Suprapubic skin (tissue), 3 donors: ENCODE results near the gene ZMAT5.

ENCODE experiments used
- CTCF ChIP-seq, 2 donors: fragments of 200-600 bp in 1 of 2; fragments of 450-650 bp in 1 of 2; sonication (generic) in 1 of 2; IDR thresholded peaks; one replicate each; pipeline ENCODE4 v1.5.1; 2016 to 2019; ENCODE audit warnings: antibody characterized with exemption in 2 of 2, mild to moderate bottlenecking in 1 of 2, moderate library complexity in 1 of 2
- EP300 ChIP-seq: sonication (generic); formaldehyde crosslinking; IDR thresholded peaks from one replicate; pipeline ENCODE4 v1.6.1; 2017; ENCODE audit warnings: antibody characterized with exemption
- POLR2A ChIP-seq, 2 donors: fragments of 450-650 bp; IDR thresholded peaks; one replicate each; pipeline ENCODE4 v1.6.1; 2017; ENCODE audit warnings: antibody characterized with exemption in 2 of 2, mild to moderate bottlenecking in 2 of 2, moderate library complexity in 2 of 2

- no peak for TF ChIP-seq EP300
- TF ChIP-seq CTCF (IDR thresholded peaks at IDR 0.05): no peak
- TF ChIP-seq POLR2A (IDR thresholded peaks at IDR 0.05): no peak
Measured at GRCh38 chr22:29793396-29793795, 26.6 kb upstream of the ZMAT5 start.
